MM.1S (cell line): ENCODE results near the gene P3H1.

Experiments
- EZH2 ChIP-seq: fragments of 300-600 bp; sonication (generic); optimal IDR thresholded peaks from 2 replicates; pipeline ENCODE3; 2017; ENCODE audit warnings: low read depth, mild to moderate bottlenecking, antibody characterized with exemption, low read length, mixed read lengths
- EZH2phosphoT487 ChIP-seq: fragments of 300-600 bp; sonication (generic); IDR thresholded peaks from 2 replicates; pipeline ENCODE4 v1.6.1; 2018; ENCODE audit warnings: antibody characterized with exemption, low read length
- TF ChIP-seq, protein P1 (sequence below): fragments of 300-600 bp; sonication (generic); IDR thresholded peaks from 2 replicates; pipeline ENCODE4 v1.5.1; 2016; ENCODE audit warnings: antibody characterized with exemption, low read length, mixed read lengths

DNA sequence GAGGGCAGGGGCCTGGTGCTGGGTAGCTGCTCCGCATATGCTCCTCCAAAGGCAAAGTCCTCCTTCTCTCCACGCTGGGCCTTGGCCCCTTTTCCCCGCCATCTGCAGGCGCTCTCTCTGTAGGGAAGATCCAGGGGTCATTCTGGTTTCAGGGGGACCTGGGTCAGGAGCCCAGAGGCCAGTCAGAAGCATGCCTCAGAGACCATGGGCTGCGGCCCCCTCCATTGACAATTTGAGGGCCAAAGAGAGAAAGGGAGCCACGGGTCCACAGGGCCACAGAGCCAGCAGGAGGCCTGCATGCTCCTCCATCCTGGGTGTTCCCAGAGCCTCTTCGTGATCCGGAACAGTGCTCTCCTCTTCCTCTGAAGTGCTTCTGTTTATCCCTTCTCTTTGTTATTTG lies 24.7 kb downstream of the P3H1 start:
- TF ChIP-seq, protein P1, sequence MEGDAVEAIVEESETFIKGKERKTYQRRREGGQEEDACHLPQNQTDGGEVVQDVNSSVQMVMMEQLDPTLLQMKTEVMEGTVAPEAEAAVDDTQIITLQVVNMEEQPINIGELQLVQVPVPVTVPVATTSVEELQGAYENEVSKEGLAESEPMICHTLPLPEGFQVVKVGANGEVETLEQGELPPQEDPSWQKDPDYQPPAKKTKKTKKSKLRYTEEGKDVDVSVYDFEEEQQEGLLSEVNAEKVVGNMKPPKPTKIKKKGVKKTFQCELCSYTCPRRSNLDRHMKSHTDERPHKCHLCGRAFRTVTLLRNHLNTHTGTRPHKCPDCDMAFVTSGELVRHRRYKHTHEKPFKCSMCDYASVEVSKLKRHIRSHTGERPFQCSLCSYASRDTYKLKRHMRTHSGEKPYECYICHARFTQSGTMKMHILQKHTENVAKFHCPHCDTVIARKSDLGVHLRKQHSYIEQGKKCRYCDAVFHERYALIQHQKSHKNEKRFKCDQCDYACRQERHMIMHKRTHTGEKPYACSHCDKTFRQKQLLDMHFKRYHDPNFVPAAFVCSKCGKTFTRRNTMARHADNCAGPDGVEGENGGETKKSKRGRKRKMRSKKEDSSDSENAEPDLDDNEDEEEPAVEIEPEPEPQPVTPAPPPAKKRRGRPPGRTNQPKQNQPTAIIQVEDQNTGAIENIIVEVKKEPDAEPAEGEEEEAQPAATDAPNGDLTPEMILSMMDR, result no peak
- no peak for TF ChIP-seq EZH2phosphoT487
- no peak for TF ChIP-seq EZH2
